HAP-1 (cell line): ENCODE data around the gene ASF1A.

Experiments
- DNase-seq, 2 experiments: peaks; one replicate each; pipeline ENCODE4 v3.0.0-alpha.2; 2016 to 2020; ENCODE audit warnings: low spot score in 2 of 2
- H3K27me3 ChIP-seq: fragments of 250-450 bp; sonication (Bioruptor Pico); 2 replicates; pipeline ENCODE4 v1.5.1; 2020; ENCODE audit warnings: low read depth, mild to moderate bottlenecking, moderate library complexity
- H3K36me3 ChIP-seq: fragments of 250-450 bp; sonication (Bioruptor Pico); replicated peaks from 2 replicates; pipeline ENCODE4 v1.5.1; 2020; ENCODE audit warnings: mild to moderate bottlenecking
- H3K4me1 ChIP-seq: fragments of 250-450 bp; sonication (Bioruptor Pico); 2 replicates; pipeline ENCODE4 v1.5.1; 2020; ENCODE audit warnings: mild to moderate bottlenecking
- H3K4me3 ChIP-seq: fragments of 250-450 bp; sonication (Bioruptor Pico); 2 replicates; pipeline ENCODE4 v1.5.1; 2020; ENCODE audit warnings: mild to moderate bottlenecking, moderate library complexity
- H3K9me3 ChIP-seq: fragments of 250-450 bp; sonication (Bioruptor Pico); 2 replicates; pipeline ENCODE4 v1.5.1; 2020; ENCODE audit warnings: mild to moderate bottlenecking, moderate library complexity
- in situ Hi-C: fragments of 300-500 bp; cut with MboI; formaldehyde crosslinking; loops from 3 replicates; pipeline ENCODE4 v1.14.3; 2020; ENCODE audit warnings: low sequenced_read_pairs, inconsistent platforms, mixed read lengths

ASF1A gene

DNA sequence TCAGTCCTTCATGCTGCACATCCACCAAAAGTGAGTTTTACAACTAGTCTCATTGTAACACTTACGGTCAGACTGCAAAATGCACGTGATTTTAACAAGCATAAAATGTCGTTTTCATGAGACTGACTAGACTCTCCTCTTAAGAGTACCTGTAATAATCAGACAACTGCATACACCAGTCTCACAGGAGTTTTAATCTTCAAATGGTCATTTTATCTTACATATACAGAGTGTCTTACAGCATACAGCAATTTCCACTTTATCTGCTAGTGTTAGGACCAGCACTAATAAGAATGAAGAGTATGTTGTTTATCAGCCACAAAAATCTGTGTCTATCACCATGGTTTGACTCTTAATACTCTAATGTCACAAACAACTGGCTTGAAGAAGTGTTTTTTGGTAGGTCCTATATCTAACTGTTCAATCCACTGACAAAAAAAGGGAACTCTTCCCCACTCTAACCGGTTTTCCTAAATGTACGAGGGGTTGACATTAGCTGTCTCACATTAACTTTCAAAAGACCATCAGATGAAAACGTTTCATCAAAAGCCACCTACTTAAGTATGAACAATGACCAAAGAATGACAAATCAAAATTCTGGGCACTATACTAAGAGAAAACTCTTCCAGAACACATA is 1.5 kb upstream of the ASF1A start:
- no peak for DNase-seq
- Histone ChIP-seq H3K4me3 (no peak overlapping the region), H3K36me3 (no peaks in the 10 kb centered on the region; the same call in 1 of the 2 replicates), H3K27me3 (no peaks in the 10 kb centered on the region), H3K4me1 (peaks cover 4% of the 10 kb centered on the region), H3K9me3 (no peaks in the 10 kb centered on the region)
- in situ Hi-C loops, result no loop called here

- H3K9me3 ChIP-seq, result no peaks in the 10 kb centered on the region
- H3K4me3 ChIP-seq, result peak overlapping the region; percentile 78
- no peaks in the 10 kb centered on the region; the same call in 1 of the 2 replicates for H3K36me3 ChIP-seq
- H3K27me3 ChIP-seq, result no peaks in the 10 kb centered on the region
- in situ Hi-C loops, result no loop called here
- peak; percentile 28 to 29 for DNase-seq
- peaks cover 4% of the 10 kb centered on the region for H3K4me1 ChIP-seq
Observed at GRCh38 chr6:118893064-118893806, 717 bp upstream of the ASF1A start.

DNA sequence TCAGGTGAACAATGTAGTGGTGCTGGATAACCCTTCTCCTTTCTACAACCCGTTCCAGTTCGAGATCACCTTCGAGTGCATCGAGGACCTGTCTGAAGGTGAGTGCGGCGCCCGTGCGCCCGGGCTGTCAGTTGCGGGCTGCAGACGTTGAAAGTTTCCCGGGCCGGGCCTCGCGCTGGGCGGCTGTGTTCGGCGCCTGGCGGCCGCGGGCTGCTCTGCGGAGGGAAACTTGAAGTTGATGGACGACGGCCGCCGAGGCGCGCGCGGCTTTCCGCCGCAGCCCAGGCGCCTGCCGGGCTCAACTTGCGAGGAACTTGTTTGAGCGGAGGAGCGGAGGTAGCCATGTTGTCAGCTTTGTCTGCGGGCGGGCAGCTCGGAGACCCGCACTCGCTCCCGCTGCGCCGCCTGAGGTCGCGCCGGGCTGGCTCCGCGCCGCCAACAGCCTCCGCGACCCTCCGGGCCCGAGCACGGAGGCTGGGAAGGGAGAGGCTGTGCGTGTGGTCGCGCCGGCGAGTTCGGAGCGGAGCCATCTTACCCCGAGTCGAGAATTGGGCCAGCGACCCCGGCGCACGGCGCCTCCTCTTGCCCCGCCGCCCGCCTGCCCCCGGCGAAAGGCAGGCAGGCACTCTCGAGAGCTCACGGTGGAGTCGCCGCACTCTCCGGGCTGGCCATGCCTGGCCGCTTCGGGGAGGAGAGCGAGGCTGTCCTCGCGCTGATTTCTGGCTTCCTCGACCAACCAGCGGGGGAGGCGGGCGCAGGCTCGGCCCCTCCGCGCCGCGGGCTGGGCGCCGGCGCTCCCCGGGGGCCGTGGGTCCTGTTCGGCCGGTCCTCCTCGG is 691 bp downstream of the ASF1A start:
- DNase-seq, result peak; percentile 16 to 58
- in situ Hi-C loops, result no loop called here
- no peaks in the 10 kb centered on the region; the same call in 1 of the 2 replicates for H3K36me3 ChIP-seq
- H3K27me3 ChIP-seq, result no peaks in the 10 kb centered on the region
- peak overlapping the region; percentile 78 for H3K4me3 ChIP-seq
- H3K4me1 ChIP-seq, result peaks cover 4% of the 10 kb centered on the region
- no peaks in the 10 kb centered on the region for H3K9me3 ChIP-seq

GRCh38 chr6:118895261-118895560 is 1.3 kb downstream of the ASF1A start:
- peak overlapping the region; percentile 78 for H3K4me3 ChIP-seq
- H3K36me3 ChIP-seq, result peaks cover under 1% of the 10 kb centered on the region
- in situ Hi-C loops, result no loop called here
- H3K9me3 ChIP-seq, result no peaks in the 10 kb centered on the region
- no peak for DNase-seq
- no peaks in the 10 kb centered on the region for H3K27me3 ChIP-seq
- H3K4me1 ChIP-seq, result peaks cover 4% of the 10 kb centered on the region

- Histone ChIP-seq H3K4me3 (peak overlapping the region; percentile 78), H3K9me3 (no peaks in the 10 kb centered on the region), H3K36me3 (peaks cover 7% of the 10 kb centered on the region), H3K4me1 (peaks cover 4% of the 10 kb centered on the region), H3K27me3 (no peaks in the 10 kb centered on the region)
- in situ Hi-C loops, result no loop called here
- DNase-seq, result no peak
Observed at GRCh38 chr6:118895859-118896258, 1.9 kb downstream of the ASF1A start.

- DNase-seq, result peak in 1 of 2 experiments; percentile 66
Observed at GRCh38 chr6:118896339-118897136, 2.6 kb downstream of the ASF1A start.

DNA sequence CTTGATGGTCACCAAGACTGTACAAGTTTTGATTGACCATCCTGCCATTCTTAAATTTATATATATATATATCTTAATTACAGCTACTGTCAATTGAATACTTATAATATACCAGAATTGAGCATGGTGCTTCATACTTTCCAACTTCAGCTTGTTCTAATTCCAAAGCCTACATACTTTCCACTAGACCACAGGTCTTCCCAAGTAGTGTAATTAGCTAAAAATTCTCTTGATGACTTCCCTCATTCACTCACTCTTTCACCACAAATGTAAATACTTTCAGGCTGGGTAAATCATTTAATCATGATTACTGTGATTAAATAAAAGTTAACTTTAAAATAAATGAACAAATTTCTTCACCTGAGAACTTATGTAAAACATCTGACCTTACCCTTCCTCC is 3.4 kb downstream of the ASF1A start:
- no peaks in the 10 kb centered on the region for H3K9me3 ChIP-seq
- peaks cover 21% of the 10 kb centered on the region for H3K36me3 ChIP-seq
- in situ Hi-C loops, result no loop called here
- peaks cover 4% of the 10 kb centered on the region for H3K4me1 ChIP-seq
- H3K4me3 ChIP-seq, result no peak overlapping the region
- H3K27me3 ChIP-seq, result no peaks in the 10 kb centered on the region
- DNase-seq, result no peak

More at GRCh38 chr6:118896339-118897136, 2.6 kb downstream of the ASF1A start:
- no peaks in the 10 kb centered on the region for H3K27me3 ChIP-seq
- H3K4me3 ChIP-seq, result peak overlapping the region; percentile 78
- in situ Hi-C loops, result no loop called here
- H3K9me3 ChIP-seq, result no peaks in the 10 kb centered on the region
- peaks cover 14% of the 10 kb centered on the region for H3K36me3 ChIP-seq
- peaks cover 4% of the 10 kb centered on the region for H3K4me1 ChIP-seq

DNA sequence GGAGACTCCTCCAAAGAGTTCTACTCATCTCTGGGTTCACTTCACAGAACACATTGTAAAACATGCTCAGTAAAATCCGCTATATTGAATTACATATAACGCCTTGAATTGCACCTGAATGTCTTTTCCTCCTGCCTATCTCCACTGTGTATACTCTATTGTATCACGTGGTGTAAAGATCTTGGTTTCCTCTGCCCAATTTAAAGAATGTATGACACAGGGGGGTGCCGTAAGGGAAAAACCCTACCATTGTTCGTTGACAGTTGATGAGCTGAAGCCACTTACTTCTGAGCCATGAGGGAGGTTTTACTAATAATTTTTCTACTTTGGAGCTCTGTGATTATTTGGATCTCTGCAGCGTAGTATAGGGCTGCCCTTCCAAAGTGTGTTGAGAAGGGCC is 6.0 kb downstream of the ASF1A start:
- H3K4me3 ChIP-seq, result no peak overlapping the region
- H3K9me3 ChIP-seq, result no peaks in the 10 kb centered on the region
- peaks cover 7% of the 10 kb centered on the region for H3K4me1 ChIP-seq
- H3K36me3 ChIP-seq, result peaks cover 41% of the 10 kb centered on the region
- DNase-seq, result no peak
- in situ Hi-C loops, result no loop called here
- no peaks in the 10 kb centered on the region for H3K27me3 ChIP-seq

- in situ Hi-C loops, result no loop called here
- no peaks in the 10 kb centered on the region for H3K27me3 ChIP-seq
- H3K9me3 ChIP-seq, result no peaks in the 10 kb centered on the region
- peaks cover 66% of the 10 kb centered on the region for H3K36me3 ChIP-seq
- peaks cover 14% of the 10 kb centered on the region for H3K4me1 ChIP-seq
- DNase-seq, result no peak
- no peak overlapping the region for H3K4me3 ChIP-seq
Observed at GRCh38 chr6:118902726-118903125, 8.8 kb downstream of the ASF1A start.

DNA sequence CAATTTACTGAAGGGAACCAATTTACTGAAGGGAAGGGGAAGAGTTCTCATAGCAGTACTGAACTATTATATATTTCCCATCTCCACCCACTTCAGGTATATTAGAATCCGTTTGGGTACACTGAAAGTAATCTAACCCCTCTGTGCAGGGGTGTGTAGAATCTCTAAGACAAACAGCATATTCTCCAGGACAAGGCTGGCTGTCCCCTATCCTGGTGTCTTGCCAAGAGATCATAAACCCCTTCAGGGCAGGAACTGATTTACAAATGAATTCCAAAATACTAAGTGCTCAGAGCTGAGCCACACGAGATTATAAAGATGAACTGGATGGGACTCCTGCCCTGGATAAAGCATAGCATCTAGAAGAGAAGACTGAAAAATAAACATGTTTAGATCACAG is 9.2 kb downstream of the ASF1A start:
- Histone ChIP-seq H3K36me3 (peaks cover 70% of the 10 kb centered on the region), H3K4me3 (no peak overlapping the region), H3K4me1 (peaks cover 14% of the 10 kb centered on the region), H3K9me3 (no peaks in the 10 kb centered on the region), H3K27me3 (no peaks in the 10 kb centered on the region)
- in situ Hi-C loops, result no loop called here
- peak; percentile 57 to 68 for DNase-seq

GRCh38 chr6:118903691-118904090 is 9.7 kb downstream of the ASF1A start:
- H3K4me3 ChIP-seq, result no peak overlapping the region
- in situ Hi-C loops, result no loop called here
- H3K9me3 ChIP-seq, result no peaks in the 10 kb centered on the region
- no peaks in the 10 kb centered on the region for H3K27me3 ChIP-seq
- H3K4me1 ChIP-seq, result peaks cover 14% of the 10 kb centered on the region
- H3K36me3 ChIP-seq, result peaks cover 73% of the 10 kb centered on the region
- DNase-seq, result peak in 1 of 2 experiments; percentile 38

DNA sequence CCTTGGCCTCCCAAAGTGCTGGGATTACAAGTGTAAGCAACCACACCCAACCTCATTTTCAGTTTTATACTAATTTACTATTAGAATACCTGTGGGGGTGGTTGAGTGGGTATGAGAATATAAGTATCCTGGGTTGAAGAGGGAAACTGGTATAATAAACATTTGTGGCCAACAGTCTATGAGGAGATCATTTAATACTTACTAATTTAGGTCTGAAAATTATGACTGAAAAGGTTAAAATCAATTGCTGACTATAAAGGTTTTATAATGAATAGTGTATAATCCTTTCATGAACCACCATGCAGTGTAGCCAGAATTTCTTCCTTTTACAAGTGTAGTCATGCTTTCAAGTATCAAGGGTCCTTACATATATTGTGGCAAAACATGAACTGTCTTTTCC is 11.1 kb downstream of the ASF1A start:
- Histone ChIP-seq H3K4me1 (peaks cover 14% of the 10 kb centered on the region), H3K9me3 (no peaks in the 10 kb centered on the region), H3K36me3 (peaks cover 82% of the 10 kb centered on the region), H3K4me3 (no peak overlapping the region), H3K27me3 (no peaks in the 10 kb centered on the region)
- in situ Hi-C loops, result no loop called here
- no peak for DNase-seq

- no peaks in the 10 kb centered on the region for H3K27me3 ChIP-seq
- H3K4me3 ChIP-seq, result no peak overlapping the region
- H3K36me3 ChIP-seq, result peaks cover 81% of the 10 kb centered on the region
- H3K9me3 ChIP-seq, result no peaks in the 10 kb centered on the region
- no peak for DNase-seq
- H3K4me1 ChIP-seq, result peaks cover 14% of the 10 kb centered on the region
- in situ Hi-C loops, result no loop called here
Observed at GRCh38 chr6:118905851-118906250, 11.9 kb downstream of the ASF1A start.
